Measurements from ENCODE around the gene CTXND1.
"Not testable (repeated sequence)": the region's sequence is repeated elsewhere in the genome, so short reads cannot be mapped to it uniquely, and the experiment has no call there.

The CTXND1 gene

GRCh38 chr15:80252121-80252518 lies at the start of gene CTXND1:
CTXND1 (minus strand) TSS chr15:80252213; CDS start chr15:80201949, 50,264 bp downstream.
- DNase-seq (ENCODE audit: low read depth) = no peak

- no peak for DNase-seq (ENCODE audit: low read depth)
These were observed 49.5 kb upstream of the CTXND1 start for GRCh38 chr15:80301472-80301871.

- not testable (repeated sequence) for DNase-seq (ENCODE audit: low read depth)
These were observed 43.8 kb upstream of the CTXND1 start for GRCh38 chr15:80295777-80296176.

GRCh38 chr15:80292079-80292478 lies 40.1 kb upstream of the CTXND1 start:
- DNase-seq (ENCODE audit: low read depth) = no peak

- DNase-seq (ENCODE audit: low read depth) = not testable (repeated sequence)
These were observed 38.9 kb upstream of the CTXND1 start for GRCh38 chr15:80290891-80291290.

GRCh38 chr15:80289528-80290495 lies 37.8 kb upstream of the CTXND1 start:
- DNase-seq (ENCODE audit: low read depth) = no peak

GRCh38 chr15:80288131-80288530 lies 36.1 kb upstream of the CTXND1 start:
- DNase-seq (ENCODE audit: low read depth) = no peak

- no peak for DNase-seq (ENCODE audit: low read depth)
These were observed 34.0 kb upstream of the CTXND1 start for GRCh38 chr15:80286055-80286454.

GRCh38 chr15:80285379-80285778 lies 33.4 kb upstream of the CTXND1 start:
- DNase-seq (ENCODE audit: low read depth) = no peak

GRCh38 chr15:80283531-80283930 lies 31.5 kb upstream of the CTXND1 start:
- DNase-seq (ENCODE audit: low read depth) = no peak

- DNase-seq (ENCODE audit: low read depth) = no peak
These were observed 25.1 kb upstream of the CTXND1 start for GRCh38 chr15:80277147-80277546.

GRCh38 chr15:80275961-80276360 lies 23.9 kb upstream of the CTXND1 start:
- DNase-seq (ENCODE audit: low read depth) = no peak

GRCh38 chr15:80274996-80275395 lies 23.0 kb upstream of the CTXND1 start:
- no peak for DNase-seq (ENCODE audit: low read depth)

GRCh38 chr15:80274554-80274953 lies 22.5 kb upstream of the CTXND1 start:
- no peak for DNase-seq (ENCODE audit: low read depth)

GRCh38 chr15:80272987-80273386 lies 21.0 kb upstream of the CTXND1 start:
- no peak for DNase-seq (ENCODE audit: low read depth)

GRCh38 chr15:80270472-80270871 lies 18.5 kb upstream of the CTXND1 start:
- no peak for DNase-seq (ENCODE audit: low read depth)

- DNase-seq (ENCODE audit: low read depth) = no peak
These were observed 16.1 kb upstream of the CTXND1 start for GRCh38 chr15:80268101-80268500.

GRCh38 chr15:80267658-80268057 lies 15.6 kb upstream of the CTXND1 start:
- DNase-seq (ENCODE audit: low read depth) = no peak

GRCh38 chr15:80266745-80267144 lies 14.7 kb upstream of the CTXND1 start:
- no peak for DNase-seq (ENCODE audit: low read depth)

GRCh38 chr15:80266113-80266512 lies 14.1 kb upstream of the CTXND1 start:
- DNase-seq (ENCODE audit: low read depth) = no peak

- no peak for DNase-seq (ENCODE audit: low read depth)
These were observed 13.0 kb upstream of the CTXND1 start for GRCh38 chr15:80265021-80265420.

GRCh38 chr15:80264031-80264430 lies 12.0 kb upstream of the CTXND1 start:
- no peak for DNase-seq (ENCODE audit: low read depth)

- DNase-seq (ENCODE audit: low read depth) = no peak
These were observed 8.5 kb upstream of the CTXND1 start for GRCh38 chr15:80260551-80260950.

Data from stimulated activated CD8-positive, alpha-beta memory T cell treated with anti-CD3 and anti-CD28 coated beads, Interleukin-7, amount 100 ng/mL, for 24 hours (primary cell).